GM18867 (cell line): Measurements from ENCODE around the gene PRDM16.

Experiments used
- ATAC-seq: cut with Tn5 transposase; IDR thresholded peaks from one replicate; pipeline ENCODE4 v1.9.1; 2021; ENCODE audit warnings: mild to moderate bottlenecking, moderate library complexity; ENCODE audit not compliant: unreplicated experiment

The PRDM16 gene

GRCh38 chr1:3403011-3403345 lies 334.0 kb downstream of the PRDM16 start:
- ATAC-seq, result no peak

GRCh38 chr1:3403388-3404231 lies 334.6 kb downstream of the PRDM16 start:
- no peak for ATAC-seq

- no peak for ATAC-seq
Measured at GRCh38 chr1:3404301-3404700, 335.3 kb downstream of the PRDM16 start.

- ATAC-seq, result no peak
Measured at GRCh38 chr1:3404801-3405200, 335.8 kb downstream of the PRDM16 start.

GRCh38 chr1:3405491-3405890 lies 336.5 kb downstream of the PRDM16 start:
- ATAC-seq, result no peak

GRCh38 chr1:3405974-3406867 lies 337.2 kb downstream of the PRDM16 start:
- ATAC-seq, result no peak

GRCh38 chr1:3407021-3407420 lies 338.0 kb downstream of the PRDM16 start:
- ATAC-seq, result no peak

GRCh38 chr1:3408751-3409266 lies 339.8 kb downstream of the PRDM16 start:
- ATAC-seq, result no peak

GRCh38 chr1:3409366-3410141 lies 340.6 kb downstream of the PRDM16 start:
- ATAC-seq, result no peak

GRCh38 chr1:3410142-3410925 lies 341.3 kb downstream of the PRDM16 start:
- ATAC-seq, result no peak

GRCh38 chr1:3411806-3412205 lies 342.8 kb downstream of the PRDM16 start:
- no peak for ATAC-seq

- no peak for ATAC-seq
Measured at GRCh38 chr1:3412376-3412775, 343.4 kb downstream of the PRDM16 start.

- no peak for ATAC-seq
Measured at GRCh38 chr1:3413975-3414710, 345.1 kb downstream of the PRDM16 start.

GRCh38 chr1:3415260-3416090 lies 346.5 kb downstream of the PRDM16 start:
- no peak for ATAC-seq

- ATAC-seq, result no peak
Measured at GRCh38 chr1:3417082-3417739, 348.2 kb downstream of the PRDM16 start.

- ATAC-seq, result no peak
Measured at GRCh38 chr1:3417934-3418333, 348.9 kb downstream of the PRDM16 start.

GRCh38 chr1:3418600-3418999 lies 349.6 kb downstream of the PRDM16 start:
- ATAC-seq, result no peak
